GM12801 (cell line): ENCODE results near the gene MRPL55.

Source experiments
- CTCF ChIP-seq: IDR thresholded peaks from one replicate; pipeline ENCODE4 v1.5.1; 2011; ENCODE audit warnings: control low read depth; ENCODE audit not compliant: insufficient read length; ENCODE audit errors: extremely low read depth

Gene MRPL55

GRCh38 chr1:228084797-228085196 lies 24.3 kb downstream of the MRPL55 start:
- no peak for TF ChIP-seq CTCF

- no peak for TF ChIP-seq CTCF
Measured at GRCh38 chr1:228084325-228084724, 24.8 kb downstream of the MRPL55 start.

- no peak for TF ChIP-seq CTCF
Measured at GRCh38 chr1:228083871-228084278, 25.2 kb downstream of the MRPL55 start.

- no peak for TF ChIP-seq CTCF
Measured at GRCh38 chr1:228082918-228083870, 25.9 kb downstream of the MRPL55 start.

GRCh38 chr1:228082214-228082917 lies 26.7 kb downstream of the MRPL55 start, which contains the start of gene ARF1:
ARF1 (plus strand) TSS chr1:228082708; CDS start chr1:228097115, 14,407 bp downstream.
- TF ChIP-seq CTCF: no peak

- TF ChIP-seq CTCF: no peak
Measured at GRCh38 chr1:228081578-228082213, 27.4 kb downstream of the MRPL55 start.

- no peak for TF ChIP-seq CTCF
Measured at GRCh38 chr1:228081144-228081543, 28.0 kb downstream of the MRPL55 start.
